Measurements from ENCODE around the gene GFER.
"Not testable (repeated sequence)": the region's sequence is repeated elsewhere in the genome, so short reads cannot be mapped to it uniquely, and the experiment has no call there.

GRCh38 chr16:2011726-2012125, 27.7 kb downstream of the GFER start:
- not testable (repeated sequence) for TF ChIP-seq CTCF, POLR2A, EP300, POLR2AphosphoS5 (IDR thresholded peaks at IDR 0.05)

Data from gastroesophageal sphincter (tissue), 3 donors.